Activated T-helper 17 cell treated with anti-CD3 and anti-CD28 coated beads, Interleukin-2, amount 50 U/mL, for 72 hours (primary cell): ENCODE data around the gene CEP170. TPM values are rescaled to one million over a fixed set of nuclear protein-coding genes. Genes with fewer than 3 reads are reported as not detected.
A peak's percentile ranks its signal among the peaks of the same experiment; 100 is the strongest.
"Not testable (repeated sequence)": the region's sequence is repeated elsewhere in the genome, so short reads cannot be mapped to it uniquely, and the experiment has no call there.

Source experiments
- ATAC-seq: fragments of 150-1000 bp; cut with Tn5 transposase; replicated peaks from 2 replicates; pipeline ENCODE4 v1.10.0; 2021; ENCODE audit warnings: mild to moderate bottlenecking, moderate library complexity
- H3K27ac Mint-ChIP-seq: one replicate; pipeline ENCODE4 v1.8.0; 2022; ENCODE audit warnings: mixed read lengths
- H3K27me3 Mint-ChIP-seq: one replicate; pipeline ENCODE4 v1.8.0; 2022; ENCODE audit warnings: mixed read lengths
- H3K36me3 Mint-ChIP-seq: one replicate; pipeline ENCODE4 v1.8.0; 2022; ENCODE audit warnings: low read depth, mild to moderate bottlenecking, mixed read lengths
- H3K4me1 Mint-ChIP-seq: one replicate; pipeline ENCODE4 v1.8.0; 2022; ENCODE audit warnings: mixed read lengths
- H3K4me3 Mint-ChIP-seq: one replicate; pipeline ENCODE4 v1.8.0; 2022; ENCODE audit warnings: mild to moderate bottlenecking, mixed read lengths
- H3K9me3 Mint-ChIP-seq: one replicate; pipeline ENCODE4 v1.8.0; 2022; ENCODE audit warnings: mixed read lengths
- total RNA-seq, 2 donors: library from RNA; stranded (reverse); gene quantifications; one replicate each; pipeline ENCODE4 v1.2.3, GENCODE V29; 2022

Gene CEP170
- total RNA-seq, 2 donors from 2014 or later = 30.4 to 43.3 TPM

DNA sequence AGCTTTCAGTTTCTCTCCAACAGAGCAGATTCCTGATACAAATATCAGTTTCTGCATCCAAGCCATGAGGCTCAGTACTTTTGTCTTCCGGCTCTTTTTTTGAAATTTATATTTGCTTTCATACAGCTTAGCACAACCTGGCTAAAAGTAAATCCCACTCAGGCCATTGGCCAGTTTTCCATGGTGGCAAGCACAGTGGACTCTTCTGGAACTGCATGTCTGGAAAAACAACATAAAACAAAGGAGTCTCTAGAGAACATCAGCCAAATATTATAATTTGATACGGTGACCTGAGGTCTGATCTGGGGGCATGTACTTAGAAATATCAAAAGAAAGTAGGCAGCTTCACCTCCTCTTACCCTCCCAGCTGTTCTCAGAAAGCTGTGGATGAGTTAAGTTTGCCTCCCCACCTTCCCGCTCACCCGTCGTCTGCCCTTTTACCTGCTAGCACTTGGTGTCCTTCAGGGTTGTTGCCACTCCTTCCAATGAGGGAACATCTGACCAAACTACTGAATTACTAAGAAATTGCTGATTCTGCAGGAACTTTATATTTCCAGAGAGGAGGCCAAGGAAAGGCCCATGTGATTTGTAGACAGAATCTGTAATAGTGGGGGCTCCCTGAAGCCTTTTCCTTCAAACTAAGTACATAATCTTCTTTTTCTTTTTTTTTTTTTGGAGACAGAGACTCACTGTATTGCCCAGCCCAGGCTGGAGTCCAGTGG lies 136.3 kb downstream of the CEP170 start:
- H3K36me3 Mint-ChIP-seq, H3K9me3 Mint-ChIP-seq, H3K4me1 Mint-ChIP-seq, H3K4me3 Mint-ChIP-seq, H3K27ac Mint-ChIP-seq, H3K27me3 Mint-ChIP-seq, ATAC-seq: not testable (repeated sequence)

DNA sequence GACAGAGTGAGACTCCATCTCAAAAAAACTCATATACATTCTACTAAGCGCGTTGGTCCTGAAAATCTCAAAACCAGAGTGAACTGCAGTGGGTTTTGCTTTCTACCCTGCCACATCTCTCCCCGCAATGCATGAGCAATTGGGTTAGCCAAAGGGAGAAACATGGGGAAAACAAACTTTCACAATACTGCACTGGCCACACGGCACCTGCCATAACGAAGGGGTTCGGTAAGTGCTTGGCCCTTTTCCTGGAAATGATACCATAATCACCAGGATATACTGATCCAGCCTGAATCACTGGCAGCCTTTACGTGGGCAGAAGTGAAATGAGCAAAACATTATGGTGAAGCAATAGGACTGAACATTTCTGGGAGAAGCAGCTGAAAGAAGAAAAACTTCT lies 138.9 kb downstream of the CEP170 start:
- not testable (repeated sequence) for ATAC-seq, H3K27ac Mint-ChIP-seq, H3K36me3 Mint-ChIP-seq, H3K4me1 Mint-ChIP-seq, H3K27me3 Mint-ChIP-seq, H3K9me3 Mint-ChIP-seq, H3K4me3 Mint-ChIP-seq

DNA sequence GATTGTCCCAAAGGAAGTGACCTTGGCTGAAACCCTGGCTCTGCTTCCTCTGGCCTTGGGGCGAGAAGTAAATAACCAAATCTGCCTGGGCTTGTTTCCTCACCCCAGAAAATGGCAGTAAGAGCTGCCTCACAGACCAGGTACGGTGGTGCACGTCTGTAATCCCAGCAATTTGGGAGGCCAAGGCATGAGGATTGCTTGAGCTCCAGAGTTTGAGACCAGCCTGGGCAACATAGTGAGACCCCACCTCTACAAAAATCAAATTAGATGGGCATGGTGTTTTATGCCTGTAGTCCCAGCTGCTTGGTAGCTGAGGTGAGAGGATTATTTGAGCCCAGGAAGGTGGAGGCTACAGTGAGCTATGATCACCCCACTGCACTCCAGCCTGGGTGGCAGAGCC lies 140.3 kb downstream of the CEP170 start:
- H3K4me3 Mint-ChIP-seq, H3K9me3 Mint-ChIP-seq, H3K36me3 Mint-ChIP-seq, H3K27ac Mint-ChIP-seq, ATAC-seq, H3K4me1 Mint-ChIP-seq, H3K27me3 Mint-ChIP-seq: not testable (repeated sequence)

DNA sequence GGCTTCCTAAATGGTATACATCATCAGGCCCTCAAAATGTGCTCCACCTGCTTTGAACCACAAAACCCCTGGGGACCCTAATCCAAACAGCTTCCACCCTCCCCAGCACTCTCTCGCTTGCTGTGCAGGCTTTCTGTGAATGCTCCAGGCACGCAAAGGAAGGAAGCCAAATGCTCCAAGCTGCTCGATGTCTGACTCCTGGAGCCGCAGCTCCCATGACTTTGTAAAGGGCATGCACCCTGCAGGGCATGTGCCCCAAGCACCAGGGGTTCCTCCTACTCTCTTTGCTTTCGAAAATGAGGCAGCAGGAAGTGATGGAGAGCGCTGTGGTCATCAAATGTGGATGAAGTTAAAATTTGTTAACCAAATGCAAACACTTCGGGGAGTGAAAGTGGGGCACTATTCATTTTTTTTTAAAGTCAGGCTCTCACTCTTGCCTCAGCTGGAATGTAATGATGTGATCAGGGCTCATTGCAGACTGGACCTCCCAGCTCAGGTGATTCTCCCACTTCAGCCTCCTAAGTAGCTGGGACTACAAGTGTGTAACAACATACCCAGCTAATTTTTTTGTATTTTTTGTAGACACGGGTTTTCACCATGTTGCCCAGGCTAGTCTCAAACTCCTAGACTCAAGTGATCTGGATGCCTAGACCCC lies 140.9 kb downstream of the CEP170 start:
- not testable (repeated sequence) for H3K4me1 Mint-ChIP-seq, H3K27me3 Mint-ChIP-seq, H3K27ac Mint-ChIP-seq, H3K9me3 Mint-ChIP-seq, H3K36me3 Mint-ChIP-seq, H3K4me3 Mint-ChIP-seq
- ATAC-seq = peak; percentile 65

DNA sequence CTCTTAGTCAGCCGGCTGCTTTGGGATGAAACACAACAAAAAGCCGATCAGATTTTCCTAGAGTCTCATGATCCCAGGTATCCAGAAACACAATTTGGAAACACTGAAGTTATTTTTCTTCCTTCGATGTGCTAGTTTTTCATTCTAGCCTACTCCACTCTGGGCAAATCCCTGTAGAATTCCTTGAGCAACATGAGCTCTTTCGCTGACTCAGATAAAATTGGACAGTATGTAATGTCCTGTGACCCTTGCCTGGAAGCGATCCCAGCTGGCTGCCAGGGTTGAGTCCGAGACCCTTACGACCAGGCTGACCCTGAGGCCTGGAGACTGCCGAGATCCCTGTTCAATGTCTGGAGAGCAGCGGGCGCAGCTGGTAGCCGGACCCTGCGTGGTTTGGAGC lies 147.9 kb downstream of the CEP170 start:
- not testable (repeated sequence) for H3K4me1 Mint-ChIP-seq, H3K36me3 Mint-ChIP-seq, H3K4me3 Mint-ChIP-seq

DNA sequence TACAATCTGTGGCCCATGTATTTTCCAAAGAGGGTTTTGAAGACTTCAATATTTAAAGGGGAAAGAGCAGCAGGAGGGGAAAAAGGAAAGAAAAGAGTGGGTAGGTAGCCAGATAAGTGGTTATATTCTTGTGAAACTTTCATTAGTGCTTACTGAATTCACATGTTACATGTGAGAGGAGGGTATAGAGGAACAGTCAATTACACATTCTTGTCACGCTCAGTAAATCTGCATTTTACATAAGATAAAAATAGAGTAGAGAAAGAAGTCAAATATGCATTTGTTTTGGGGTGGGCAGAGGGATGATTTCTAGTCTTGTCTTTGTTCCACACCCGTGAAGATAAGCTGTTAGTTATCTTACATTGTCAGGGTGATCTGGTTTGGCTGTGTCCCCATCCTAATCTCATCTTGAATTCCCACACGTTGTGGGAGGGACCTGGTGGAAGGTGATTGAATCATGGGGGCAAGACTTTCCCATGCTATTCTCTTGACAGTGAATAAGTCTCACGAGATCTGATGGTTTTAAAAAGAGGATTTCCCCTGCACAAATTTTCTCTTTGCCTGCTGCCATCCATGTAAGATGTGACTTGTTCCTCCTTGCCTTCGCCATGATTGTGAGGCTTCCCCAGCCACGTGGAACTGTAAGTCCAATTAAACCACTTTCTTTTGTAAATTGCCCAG lies 149.3 kb downstream of the CEP170 start:
- not testable (repeated sequence) for H3K4me3 Mint-ChIP-seq, H3K4me1 Mint-ChIP-seq, H3K27me3 Mint-ChIP-seq, ATAC-seq, H3K36me3 Mint-ChIP-seq, H3K9me3 Mint-ChIP-seq, H3K27ac Mint-ChIP-seq

More for the DNA sequence above, 147.9 kb downstream of the CEP170 start:
- ATAC-seq, H3K27me3 Mint-ChIP-seq, H3K9me3 Mint-ChIP-seq, H3K27ac Mint-ChIP-seq: not testable (repeated sequence)

DNA sequence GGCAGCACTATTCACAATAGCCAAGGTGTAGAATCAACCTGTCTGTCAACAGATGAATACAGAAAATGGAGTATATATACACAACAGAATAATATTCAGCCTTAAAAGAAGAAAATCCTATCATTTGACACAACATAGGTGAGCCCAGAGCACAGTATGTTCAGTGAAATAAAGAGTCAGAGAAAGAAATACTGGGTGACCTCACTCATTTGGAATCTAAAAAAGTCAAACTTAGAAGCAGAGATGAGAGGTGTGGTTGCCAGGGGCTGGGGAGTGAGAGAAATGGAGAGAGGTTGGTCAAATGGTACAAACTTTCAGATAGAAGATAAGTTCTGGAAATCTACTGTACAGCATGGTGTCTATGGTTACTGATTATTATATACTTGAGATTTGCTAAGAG lies 150.0 kb downstream of the CEP170 start:
- H3K27ac Mint-ChIP-seq, H3K27me3 Mint-ChIP-seq, H3K4me1 Mint-ChIP-seq, H3K4me3 Mint-ChIP-seq, H3K36me3 Mint-ChIP-seq, H3K9me3 Mint-ChIP-seq, ATAC-seq: not testable (repeated sequence)

DNA sequence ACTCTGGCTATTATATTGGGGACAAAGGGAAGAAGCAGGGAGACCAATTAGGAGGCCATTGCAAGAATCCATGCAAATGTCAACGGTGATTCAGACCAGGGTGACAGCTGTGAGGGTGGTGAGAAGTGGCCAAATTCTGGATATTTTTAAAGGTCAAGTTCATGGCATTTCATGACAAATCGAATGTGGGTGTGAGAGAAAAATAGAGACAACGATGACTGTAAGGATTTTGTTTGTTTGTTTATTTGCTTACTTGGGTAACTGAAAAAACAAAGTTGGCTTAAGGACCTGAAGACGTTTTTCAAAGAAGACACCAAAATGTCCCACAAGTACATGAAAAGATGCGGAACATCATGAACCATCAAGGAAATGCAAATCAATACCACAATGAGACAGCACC lies 150.6 kb downstream of the CEP170 start:
- not testable (repeated sequence) for H3K27me3 Mint-ChIP-seq, H3K36me3 Mint-ChIP-seq, H3K27ac Mint-ChIP-seq, H3K9me3 Mint-ChIP-seq, ATAC-seq, H3K4me1 Mint-ChIP-seq, H3K4me3 Mint-ChIP-seq

DNA sequence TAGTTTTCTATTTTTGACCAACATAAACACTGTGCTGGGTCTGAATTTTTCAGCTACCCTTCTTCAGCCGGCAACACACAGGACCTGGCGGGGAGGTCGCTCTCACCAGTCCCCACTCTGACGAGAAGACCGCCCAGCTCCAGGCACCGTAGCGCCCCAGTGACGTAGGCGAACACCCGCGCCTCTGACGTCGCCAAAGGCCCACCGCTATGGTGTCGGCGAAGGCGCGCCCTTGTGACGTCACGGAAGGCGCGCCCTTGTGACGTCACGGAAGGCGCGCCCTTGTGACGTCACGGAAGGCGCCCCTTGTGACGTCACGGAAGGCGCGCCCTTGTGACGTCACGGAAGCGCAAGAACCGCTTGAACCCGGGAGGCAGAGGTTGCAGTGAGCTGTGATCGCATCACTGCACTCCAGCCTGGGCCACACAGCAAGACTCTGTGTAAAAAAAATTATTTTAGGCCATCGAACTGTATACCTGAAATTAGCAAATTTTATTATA lies 153.5 kb downstream of the CEP170 start:
- H3K4me3 Mint-ChIP-seq = peak overlapping the region; percentile 64
- not testable (repeated sequence) for H3K36me3 Mint-ChIP-seq

DNA sequence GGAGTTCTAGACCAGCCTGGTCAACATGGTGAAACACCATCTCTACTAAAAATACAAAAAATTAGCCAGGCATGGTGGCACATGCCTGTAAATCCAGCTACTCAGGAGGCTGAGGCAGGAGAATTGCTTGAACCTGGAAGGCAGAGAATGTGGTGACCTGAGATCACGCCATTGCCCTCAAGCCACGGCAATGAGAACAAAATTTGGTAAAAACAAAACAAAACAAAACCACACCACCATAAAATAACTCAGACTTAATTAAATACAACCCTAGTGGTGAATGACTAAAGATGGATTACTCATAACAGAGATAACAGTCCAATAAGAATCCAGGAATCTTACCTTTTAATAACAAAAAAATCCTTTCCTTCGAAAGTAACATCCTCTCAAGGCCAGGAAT lies 167.7 kb downstream of the CEP170 start:
- H3K27me3 Mint-ChIP-seq, H3K4me1 Mint-ChIP-seq, H3K36me3 Mint-ChIP-seq, H3K4me3 Mint-ChIP-seq, H3K27ac Mint-ChIP-seq, ATAC-seq, H3K9me3 Mint-ChIP-seq: not testable (repeated sequence)

More for the DNA sequence above, 153.5 kb downstream of the CEP170 start:
- H3K27me3 Mint-ChIP-seq, H3K9me3 Mint-ChIP-seq, H3K4me1 Mint-ChIP-seq: not testable (repeated sequence)
- ATAC-seq = peak; percentile 72
- H3K27ac Mint-ChIP-seq = peak overlapping the region; percentile 88

Other genes with a start within 250 kb of the CEP170 start
- 10 to 100 TPM; 22.2 to 31.7 TPM for gene SDCCAG8, start 760 bp upstream of the CEP170 start, total RNA-seq